Esophagus muscularis mucosa (tissue), 3 donors: ENCODE results near the gene APOLD1.

ENCODE experiments used
- POLR2A ChIP-seq: fragments of 450-650 bp; IDR thresholded peaks from one replicate; pipeline ENCODE4 v1.6.1; 2017; ENCODE audit warnings: antibody characterized with exemption, moderate library complexity, mild to moderate bottlenecking, low read depth
- TF ChIP-seq, protein P1 (sequence below), 3 experiments: fragments of 200-600 bp in 2 of 3; fragments of 450-650 bp in 1 of 3; sonication (generic) in 2 of 3; IDR thresholded peaks; one replicate each; pipeline ENCODE4 v1.5.1; 2017 to 2019; ENCODE audit warnings: antibody characterized with exemption in 3 of 3, mild to moderate bottlenecking in 2 of 3, moderate library complexity in 1 of 3

DNA sequence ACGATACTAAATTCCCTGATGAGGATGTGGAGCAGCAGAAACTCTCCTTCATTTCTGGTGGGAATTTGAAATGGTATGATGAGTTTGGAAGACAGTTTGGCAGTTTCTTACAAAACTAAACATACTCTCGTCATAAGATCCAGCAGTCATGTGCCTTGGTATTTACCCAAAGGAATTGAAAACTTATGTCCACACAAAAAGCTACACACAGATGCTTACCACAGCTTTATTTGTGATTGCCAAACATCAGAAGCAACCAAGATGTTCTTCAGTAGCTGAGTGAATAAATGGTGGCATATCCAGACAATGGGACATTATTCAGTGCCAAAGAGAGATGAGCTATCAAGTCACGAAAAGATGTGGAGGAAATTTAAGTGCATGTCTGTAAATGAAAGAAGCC is 10.7 kb upstream of the APOLD1 start:
- TF ChIP-seq, protein P1, sequence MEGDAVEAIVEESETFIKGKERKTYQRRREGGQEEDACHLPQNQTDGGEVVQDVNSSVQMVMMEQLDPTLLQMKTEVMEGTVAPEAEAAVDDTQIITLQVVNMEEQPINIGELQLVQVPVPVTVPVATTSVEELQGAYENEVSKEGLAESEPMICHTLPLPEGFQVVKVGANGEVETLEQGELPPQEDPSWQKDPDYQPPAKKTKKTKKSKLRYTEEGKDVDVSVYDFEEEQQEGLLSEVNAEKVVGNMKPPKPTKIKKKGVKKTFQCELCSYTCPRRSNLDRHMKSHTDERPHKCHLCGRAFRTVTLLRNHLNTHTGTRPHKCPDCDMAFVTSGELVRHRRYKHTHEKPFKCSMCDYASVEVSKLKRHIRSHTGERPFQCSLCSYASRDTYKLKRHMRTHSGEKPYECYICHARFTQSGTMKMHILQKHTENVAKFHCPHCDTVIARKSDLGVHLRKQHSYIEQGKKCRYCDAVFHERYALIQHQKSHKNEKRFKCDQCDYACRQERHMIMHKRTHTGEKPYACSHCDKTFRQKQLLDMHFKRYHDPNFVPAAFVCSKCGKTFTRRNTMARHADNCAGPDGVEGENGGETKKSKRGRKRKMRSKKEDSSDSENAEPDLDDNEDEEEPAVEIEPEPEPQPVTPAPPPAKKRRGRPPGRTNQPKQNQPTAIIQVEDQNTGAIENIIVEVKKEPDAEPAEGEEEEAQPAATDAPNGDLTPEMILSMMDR (IDR thresholded peaks at IDR 0.05): no peak
- TF ChIP-seq POLR2A: no peak
